ENCODE data around the gene CHST10. TPM values are rescaled to one million over a fixed set of nuclear protein-coding genes. Genes with fewer than 3 reads are reported as not detected.
A peak's percentile ranks its signal among the peaks of the same experiment; 100 is the strongest.
"Not testable (repeated sequence)": the region's sequence is repeated elsewhere in the genome, so short reads cannot be mapped to it uniquely, and the experiment has no call there.

The CHST10 gene
- total and polyA plus RNA-seq, 7 donors: 0.46 to 15.1 (median 6.8) TPM

GRCh38 chr2:100367163-100367562, 50.3 kb downstream of the CHST10 start:
- no peak overlapping the region for H3K4me3 ChIP-seq
- no peaks in the 10 kb centered on the region for H3K36me3 ChIP-seq
- intact Hi-C loops (cut with DNase I): loop anchor here (5.0 kb wide), 1 partner anchor 45 kb away; the partner anchor contains the start of gene LONRF2
- 78 to 95% methylated on average over 1 of the region's 1 CpG for WGBS, 2 donors
- peaks cover 0 to 3% (median under 1%) of the 10 kb centered on the region in 4 donors for H3K9me3 ChIP-seq
- H3K27ac ChIP-seq: no peak overlapping the region
- H3K27me3 ChIP-seq: no peaks in the 10 kb centered on the region
- H3K4me1 ChIP-seq: peaks cover 0 to 19% (median 16%) of the 10 kb centered on the region in 4 donors
- TF ChIP-seq CTCF (IDR thresholded peaks at IDR 0.05): no peak
- DNase-seq: no peak

- WGBS, 2 donors: 12 to 53% methylated on average over 3 of the region's 3 CpGs
- Histone ChIP-seq H3K9me3 (peaks cover 0 to 8% (median 2%) of the 10 kb centered on the region in 4 donors), H3K27ac (peak overlapping the region; percentile 2 to 54 (median 19)), H3K4me1 (peaks cover 0 to 19% (median 16%) of the 10 kb centered on the region in 4 donors), H3K27me3 (no peaks in the 10 kb centered on the region), H3K36me3 (no peaks in the 10 kb centered on the region), H3K4me3 (no peak overlapping the region)
- no peak for DNase-seq
- intact Hi-C loops (cut with DNase I): loop anchor here (5.0 kb wide), 1 partner anchor 43 kb away; the partner anchor contains the start of gene LONRF2
- TF ChIP-seq EP300 (IDR thresholded peaks at IDR 0.05): no peak
- no peak for TF ChIP-seq POLR2A (IDR thresholded peaks at IDR 0.05)
- peak in 1 of 4 donors; percentile 30 for TF ChIP-seq POLR2AphosphoS5 (IDR thresholded peaks at IDR 0.05)
Measured at GRCh38 chr2:100365434-100365833, 52.0 kb downstream of the CHST10 start.

- intact Hi-C loops (cut with DNase I); H3K4me3 ChIP-seq; H3K9me3 ChIP-seq; H3K27ac ChIP-seq; H3K36me3 ChIP-seq; DNase-seq; H3K27me3 ChIP-seq: not testable (repeated sequence)
- peaks cover 0 to 19% (median 16%) of the 10 kb centered on the region in 4 donors for H3K4me1 ChIP-seq
- WGBS, 2 donors: 90 to 95% methylated on average over 7 of the region's 7 CpGs
Measured at GRCh38 chr2:100362269-100362668, 55.2 kb downstream of the CHST10 start.

GRCh38 chr2:100359576-100359975, 57.9 kb downstream of the CHST10 start:
- Histone ChIP-seq H3K27ac (no peak overlapping the region), H3K9me3 (peaks cover 0 to 6% (median 2%) of the 10 kb centered on the region in 4 donors), H3K36me3 (no peaks in the 10 kb centered on the region), H3K4me3 (no peak overlapping the region), H3K4me1 (peaks cover 0 to 5% (median 4%) of the 10 kb centered on the region in 4 donors), H3K27me3 (no peaks in the 10 kb centered on the region)
- intact Hi-C loops (cut with DNase I): no loop called here
- DNase-seq: no peak
- TF ChIP-seq POLR2AphosphoS5 (IDR thresholded peaks at IDR 0.05) (no peak), CTCF (IDR thresholded peaks at IDR 0.05) (no peak), POLR2A (IDR thresholded peaks at IDR 0.05) (no peak), EP300 (IDR thresholded peaks at IDR 0.05) (no peak)

- Histone ChIP-seq H3K36me3 (no peaks in the 10 kb centered on the region), H3K27me3 (no peaks in the 10 kb centered on the region), H3K4me1 (no peaks in the 10 kb centered on the region), H3K27ac (no peak overlapping the region), H3K4me3 (no peak overlapping the region), H3K9me3 (peaks cover 0 to 6% (median 2%) of the 10 kb centered on the region in 4 donors)
- WGBS, 2 donors: 91 to 94% methylated on average over 2 of the region's 2 CpGs
- TF ChIP-seq POLR2A (IDR thresholded peaks at IDR 0.05) (no peak), CTCF (IDR thresholded peaks at IDR 0.05) (no peak), EP300 (IDR thresholded peaks at IDR 0.05) (no peak), POLR2AphosphoS5 (IDR thresholded peaks at IDR 0.05) (no peak)
- no peak for DNase-seq
- intact Hi-C loops (cut with DNase I): no loop called here
Measured at GRCh38 chr2:100358554-100358953, 58.9 kb downstream of the CHST10 start.

GRCh38 chr2:100352521-100352920, 64.9 kb downstream of the CHST10 start:
- no peak for DNase-seq
- H3K9me3 ChIP-seq: no peaks in the 10 kb centered on the region
- no peaks in the 10 kb centered on the region for H3K36me3 ChIP-seq
- H3K27ac ChIP-seq: no peak overlapping the region
- no peaks in the 10 kb centered on the region for H3K27me3 ChIP-seq
- WGBS, 2 donors: 69 to 83% methylated on average over 7 of the region's 7 CpGs
- no peaks in the 10 kb centered on the region for H3K4me1 ChIP-seq
- intact Hi-C loops (cut with DNase I): no loop called here
- TF ChIP-seq POLR2A (IDR thresholded peaks at IDR 0.05): no peak
- no peak for TF ChIP-seq POLR2AphosphoS5 (IDR thresholded peaks at IDR 0.05)
- no peak for TF ChIP-seq EP300 (IDR thresholded peaks at IDR 0.05)
- TF ChIP-seq CTCF (IDR thresholded peaks at IDR 0.05): no peak
- H3K4me3 ChIP-seq: no peak overlapping the region
